Fibroblast of skin of right quadriceps (primary cell): ENCODE results near the gene ACD.

Experiments
- DNase-seq: peaks from one replicate; pipeline ENCODE4 v3.0.0-alpha.2; 2013

ACD gene

DNA sequence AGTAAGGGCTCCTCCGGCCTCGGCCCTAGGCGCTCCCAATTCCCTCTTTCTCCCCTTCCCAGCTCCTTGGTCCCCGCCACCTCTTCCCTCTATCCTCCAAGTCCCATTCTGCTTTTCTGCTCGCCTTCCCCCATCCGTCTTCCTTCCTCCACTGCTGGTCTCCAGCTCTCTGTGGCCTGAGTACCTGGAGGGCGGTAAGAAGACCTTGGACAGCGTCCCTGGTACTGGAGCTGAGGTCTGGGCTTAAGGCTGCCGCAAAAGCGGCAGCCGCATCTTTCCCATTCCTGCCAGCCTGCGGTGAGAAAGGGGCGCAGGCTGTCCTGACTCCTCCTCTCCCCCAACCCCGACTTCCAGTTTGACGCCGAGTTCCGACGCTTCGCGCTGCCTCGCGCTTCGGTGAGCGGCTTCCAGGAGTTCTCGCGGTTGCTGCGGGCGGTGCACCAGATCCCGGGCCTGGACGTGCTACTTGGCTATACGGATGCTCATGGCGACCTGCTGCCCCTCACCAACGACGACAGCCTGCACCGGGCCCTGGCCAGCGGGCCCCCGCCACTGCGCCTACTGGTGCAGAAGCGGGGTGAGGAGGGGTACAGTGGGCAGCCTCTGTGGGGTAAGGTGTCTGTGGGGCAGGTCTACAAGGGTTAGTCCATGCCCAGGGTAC, 1.2 kb upstream of the ACD start:
- DNase-seq = peak; percentile 23

DNA sequence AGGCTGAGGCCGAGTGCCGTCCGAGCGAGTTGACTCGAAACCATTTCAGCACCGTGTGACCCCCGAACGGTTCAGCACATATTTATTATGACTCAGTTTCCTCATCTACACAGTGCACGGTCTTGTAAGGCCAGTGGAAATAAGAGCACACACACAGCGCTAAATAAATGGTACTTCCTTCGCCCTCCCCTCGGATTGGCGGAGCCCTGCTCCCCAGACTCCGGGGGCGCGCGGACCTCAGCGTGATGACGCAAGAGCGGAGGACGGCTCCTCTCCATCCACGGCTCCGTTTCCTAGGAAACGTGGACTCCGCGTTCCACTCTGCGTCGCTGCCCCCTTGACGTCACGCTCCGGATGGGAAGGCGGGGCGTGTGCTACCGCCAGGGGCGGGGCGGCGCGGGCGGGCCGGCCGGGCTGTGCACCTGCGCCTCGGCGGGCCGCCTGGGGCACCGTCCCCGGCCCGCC, 536 bp upstream of the ACD start, which contains the start of gene PARD6A:
Gene PARD6A, plus strand, starts transcription at position 397 of the 465 bp plus-strand sequence. CDS start 79 bp downstream, outside the sequence.
- peak; percentile 96 for DNase-seq

DNA sequence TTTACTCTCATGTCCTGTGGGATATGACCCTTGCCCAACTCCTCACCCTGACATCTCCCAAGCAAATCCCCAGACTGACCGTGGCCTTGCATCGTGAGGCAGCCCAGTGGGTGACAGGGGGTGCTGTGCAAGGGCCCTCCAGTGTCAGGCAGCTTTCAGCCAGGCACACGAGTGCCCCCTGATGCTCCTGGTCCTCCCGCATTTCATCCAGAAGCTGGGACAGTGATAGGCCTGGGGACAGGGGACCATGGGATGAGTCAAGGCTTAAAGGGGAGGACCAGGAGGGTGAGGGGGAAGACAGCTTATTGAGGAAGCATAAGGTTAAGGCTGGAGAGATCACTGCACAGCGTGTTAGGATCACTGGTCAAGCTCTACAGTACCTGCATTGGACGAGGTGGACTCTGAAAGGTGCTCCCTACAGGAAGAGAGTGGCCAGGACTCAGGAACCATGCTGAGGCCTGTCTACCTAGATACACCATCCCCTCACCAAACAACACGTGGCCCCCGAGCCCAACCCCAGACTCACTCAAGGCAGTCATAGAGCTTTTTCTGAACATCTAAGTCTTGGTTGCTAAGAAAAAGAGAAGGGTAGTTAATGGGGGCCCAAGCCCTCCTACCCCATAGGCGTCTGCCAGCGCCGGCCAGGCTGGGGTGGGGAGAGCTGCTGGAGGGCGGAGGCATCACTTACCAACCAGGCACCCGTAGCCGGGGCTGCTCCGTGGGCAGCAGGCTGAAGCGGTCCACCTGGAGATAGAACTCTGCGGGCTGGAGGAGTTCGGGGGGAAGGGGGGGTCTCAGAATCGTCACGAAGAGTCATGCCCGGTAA, 998 bp downstream of the ACD start:
- DNase-seq = no peak

DNA sequence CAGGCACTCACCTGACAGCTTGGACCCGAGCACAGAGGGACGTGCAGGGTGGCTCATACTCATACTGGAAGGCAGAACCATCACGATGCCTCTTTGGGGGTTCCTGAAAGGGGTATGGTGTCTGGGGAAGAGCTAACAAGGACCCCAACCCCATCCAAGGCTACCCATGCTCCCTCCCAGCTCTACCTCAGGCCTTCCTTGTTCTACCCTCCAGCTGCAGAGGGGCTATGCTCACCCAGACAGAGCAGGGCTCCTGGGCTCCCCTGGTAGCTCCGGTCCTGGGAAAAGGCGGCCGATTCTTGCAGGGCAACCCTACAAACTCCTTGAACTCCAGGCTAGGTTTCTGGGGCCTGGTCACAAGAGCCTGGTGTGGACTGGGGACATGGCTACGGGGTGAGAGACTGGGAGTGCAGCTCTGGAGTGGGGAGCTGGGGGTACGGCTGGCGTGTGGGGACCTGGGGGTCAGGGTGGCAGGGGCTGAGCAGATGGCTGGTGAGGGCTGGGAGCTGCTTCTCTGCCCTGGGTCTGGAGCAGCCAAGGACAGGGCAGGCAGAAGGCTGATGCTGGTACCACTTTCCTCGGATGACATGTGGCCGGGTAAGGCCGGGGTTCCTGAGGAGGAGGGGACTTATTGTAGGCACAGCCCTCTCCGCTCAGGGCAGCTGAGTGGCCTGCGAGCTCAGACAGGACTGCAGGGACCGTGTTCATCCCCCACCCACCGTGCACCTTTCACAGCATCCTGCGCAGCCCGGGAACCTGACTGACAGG, 2.1 kb downstream of the ACD start:
- no peak for DNase-seq

DNA sequence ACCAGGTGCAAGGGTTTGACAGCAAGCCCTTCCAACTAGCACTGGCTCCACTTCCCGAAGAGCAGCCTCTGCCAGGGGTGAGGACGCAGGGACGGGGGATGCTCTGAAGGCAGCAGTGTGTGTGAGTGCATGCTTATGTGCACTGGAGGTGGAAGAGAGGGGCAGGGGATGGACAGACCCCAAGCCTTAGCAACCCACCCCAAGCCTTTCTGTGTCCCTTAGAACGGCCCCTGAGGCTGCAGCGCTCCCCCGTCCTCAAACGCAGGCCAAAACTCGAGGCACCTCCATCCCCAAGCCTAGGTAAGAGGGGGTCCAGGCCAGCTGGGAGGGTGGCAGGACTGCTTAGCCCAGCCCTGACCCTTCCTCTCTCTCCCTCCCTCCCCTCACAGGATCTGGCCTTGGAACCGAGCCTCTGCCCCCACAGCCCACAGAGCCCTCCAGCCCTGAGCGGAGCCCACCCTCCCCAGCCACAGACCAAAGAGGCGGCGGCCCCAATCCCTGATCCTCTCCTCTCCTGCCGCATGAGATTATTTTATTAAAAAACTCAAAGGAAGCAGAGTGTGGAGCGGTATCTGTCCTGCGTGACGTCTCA, 2.9 kb downstream of the ACD start:
- DNase-seq = no peak

DNA sequence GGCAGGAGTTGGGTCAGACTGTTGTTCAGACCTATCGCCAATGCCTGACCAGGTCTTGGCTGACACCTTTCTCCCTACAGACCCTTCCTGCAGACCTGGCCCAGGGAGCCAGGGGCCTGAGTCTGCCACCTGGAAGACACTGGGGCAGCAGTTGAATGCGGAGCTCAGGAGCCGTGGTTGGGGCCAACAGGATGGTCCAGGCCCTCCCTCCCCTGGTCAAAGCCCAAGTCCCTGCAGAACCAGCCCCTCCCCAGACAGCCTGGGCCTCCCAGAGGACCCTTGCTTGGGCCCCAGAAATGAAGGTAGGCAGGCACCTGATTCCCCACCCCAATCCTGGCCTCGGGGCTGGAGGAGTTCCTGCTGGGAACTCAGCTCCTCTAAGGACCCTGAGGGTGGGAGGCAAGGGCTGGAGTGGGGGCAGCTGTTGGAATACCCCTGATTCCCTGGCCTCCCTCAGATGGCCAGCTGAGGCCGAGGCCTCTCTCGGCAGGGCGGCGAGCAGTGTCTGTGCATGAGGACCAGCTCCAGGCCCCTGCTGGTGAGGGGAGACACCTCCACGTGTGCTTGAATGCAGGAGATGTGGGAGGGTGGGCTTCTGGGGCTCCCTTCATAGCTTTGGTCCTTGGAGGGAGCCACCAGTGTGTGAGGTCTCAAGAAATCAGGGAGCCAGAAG, 3.6 kb downstream of the ACD start:
- no peak for DNase-seq

DNA sequence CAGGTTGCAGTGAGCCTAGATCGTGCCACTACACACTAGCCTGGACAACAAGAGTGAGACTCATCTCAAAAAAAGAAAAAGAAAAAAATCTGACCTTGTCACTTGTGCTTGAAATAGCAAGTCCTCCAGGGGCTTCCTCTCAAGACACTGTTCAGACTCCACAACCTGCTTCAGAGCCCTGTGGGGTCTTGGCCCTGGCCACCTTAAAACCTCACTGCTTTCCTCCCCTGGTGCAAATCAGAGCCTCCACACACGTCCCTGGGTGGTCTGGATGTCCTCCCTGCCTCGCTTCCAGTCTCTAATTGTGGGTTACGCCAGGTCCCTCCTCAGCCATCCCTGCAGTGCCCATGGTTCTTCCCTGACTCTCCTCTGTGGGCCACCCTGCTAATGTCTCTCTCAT, 4.7 kb downstream of the ACD start:
- DNase-seq = no peak

DNA sequence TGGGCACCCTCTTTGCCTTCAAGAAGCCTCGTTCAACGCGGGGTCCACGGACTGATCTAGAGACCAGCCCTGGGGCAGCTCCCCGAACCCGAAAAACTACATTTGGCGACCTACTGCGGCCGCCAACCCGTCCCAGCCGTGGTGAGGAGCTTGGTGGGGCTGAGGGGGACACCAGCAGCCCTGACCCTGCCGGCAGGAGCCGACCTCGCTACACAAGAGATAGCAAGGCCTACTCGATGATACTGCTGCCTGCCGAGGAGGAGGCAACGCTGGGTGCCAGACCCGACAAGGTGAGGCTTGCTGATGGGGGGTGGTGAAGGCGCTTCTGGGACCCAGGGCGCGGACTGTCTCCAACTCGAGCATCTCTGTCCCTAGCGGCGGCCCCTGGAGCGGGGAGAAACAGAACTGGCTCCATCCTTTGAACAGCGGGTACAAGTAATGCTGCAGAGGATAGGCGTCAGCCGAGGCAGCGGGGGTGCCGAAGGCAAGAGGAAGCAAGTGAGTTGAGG, 5.6 kb downstream of the ACD start:
- DNase-seq = no peak

DNA sequence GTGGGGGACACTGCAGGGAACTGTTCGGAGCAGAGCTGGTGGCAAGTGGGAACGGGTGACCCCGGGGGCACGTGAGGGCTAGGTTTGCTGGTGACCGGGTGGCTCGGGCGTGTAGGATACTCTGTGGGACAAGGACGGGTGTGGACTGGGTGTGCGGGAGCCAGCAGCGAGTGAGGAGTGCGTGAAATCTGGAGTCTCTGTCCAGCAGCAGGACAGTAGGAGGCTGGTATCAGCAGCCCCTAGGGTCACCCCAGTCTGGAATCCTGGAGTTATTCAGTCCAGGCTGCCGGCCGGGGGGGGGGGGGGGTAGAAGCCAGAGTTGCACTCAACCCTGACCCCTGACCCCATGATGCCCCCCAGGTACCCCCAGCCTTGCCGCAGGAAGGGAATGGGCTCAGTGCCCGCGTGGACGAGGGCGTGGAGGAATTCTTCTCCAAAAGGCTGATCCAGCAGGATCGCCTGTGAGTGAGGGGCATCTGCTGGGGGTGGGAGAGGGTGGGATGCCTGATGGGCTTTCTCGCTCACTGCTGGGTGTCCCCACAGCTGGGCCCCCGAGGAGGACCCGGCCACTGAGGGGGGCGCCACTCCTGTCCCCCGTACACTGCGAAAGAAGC, 6.2 kb downstream of the ACD start:
- no peak for DNase-seq

DNA sequence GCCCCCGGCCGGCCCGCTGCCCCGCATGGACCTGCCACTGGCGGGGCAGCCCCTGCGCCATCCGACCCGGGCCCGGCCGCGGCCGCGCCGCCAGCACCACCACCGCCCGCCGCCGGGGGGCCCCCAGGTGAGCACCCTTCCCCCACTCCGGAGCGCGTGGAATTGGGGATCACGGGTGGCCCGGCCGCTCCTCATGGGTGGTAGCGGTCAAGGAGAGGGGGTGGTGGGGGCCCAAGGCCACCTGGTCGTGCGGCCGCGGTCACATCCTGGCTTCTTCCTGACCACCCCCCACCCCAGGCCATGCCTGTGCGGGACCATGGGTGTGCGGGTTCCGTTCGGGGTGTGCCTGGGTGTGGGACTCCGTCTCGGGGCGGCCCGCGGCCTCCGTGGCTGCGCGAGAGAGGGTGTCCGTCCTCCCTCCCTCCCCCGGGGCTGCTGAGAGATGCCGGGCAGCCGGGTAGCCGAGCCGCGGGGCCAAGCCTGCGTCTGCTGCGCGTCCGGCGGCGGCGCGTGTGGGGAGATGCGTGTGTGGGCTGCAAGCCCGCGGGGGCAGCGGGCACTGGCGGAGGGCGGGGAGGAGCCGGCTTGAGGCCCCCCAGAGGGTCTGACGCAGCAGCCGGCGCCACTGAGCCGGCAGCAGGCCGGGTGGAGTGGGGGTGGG, 6.8 kb downstream of the ACD start:
- DNase-seq = peak; percentile 28

DNA sequence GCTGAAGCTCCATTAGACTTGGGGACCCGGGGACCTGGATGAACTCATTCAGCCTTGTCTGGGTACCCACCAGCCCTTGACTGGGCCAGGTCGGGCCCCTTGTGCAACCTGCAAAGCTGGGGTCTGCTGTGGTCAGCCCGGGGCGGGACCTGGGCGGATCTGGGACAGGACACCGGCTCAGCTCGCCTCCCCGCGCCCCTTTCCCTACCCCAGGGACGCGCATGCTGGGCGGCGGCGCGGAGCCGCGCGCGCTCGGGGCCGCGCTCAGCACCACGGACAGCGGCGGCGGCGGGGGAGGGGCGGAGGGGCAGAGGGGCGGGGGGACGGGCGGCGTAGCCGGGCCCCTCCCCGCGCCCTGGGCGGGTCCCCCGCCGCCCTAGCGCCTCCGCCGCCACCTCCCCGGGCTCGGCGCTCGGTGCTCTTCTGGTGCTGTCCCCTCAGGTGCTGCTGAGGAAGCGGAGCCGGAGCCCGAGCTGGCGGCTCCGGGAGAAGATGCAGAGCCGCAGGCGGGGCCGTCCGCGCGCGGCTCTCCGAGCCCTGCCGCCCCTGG, 7.4 kb downstream of the ACD start:
- DNase-seq = peak; percentile 27

DNA sequence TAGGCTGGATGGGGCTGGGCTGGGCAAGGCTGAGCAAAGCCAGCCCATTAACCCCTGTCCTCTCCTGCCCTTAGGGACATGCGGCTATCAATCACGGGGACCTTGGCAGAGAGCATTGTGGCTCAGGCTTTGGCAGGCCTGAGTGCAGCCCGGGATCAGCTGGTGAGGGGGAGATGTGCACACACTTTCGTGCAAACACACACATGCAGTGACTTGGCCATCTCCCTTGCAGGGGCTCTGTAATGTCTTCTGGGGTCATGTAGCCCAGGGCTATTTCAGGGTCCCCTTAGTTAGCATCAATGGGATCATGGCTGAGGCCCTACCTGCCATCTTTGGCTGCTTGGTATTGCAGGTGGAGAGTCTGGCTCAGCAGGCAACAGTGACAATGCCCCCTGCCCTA, 8.2 kb downstream of the ACD start:
- no peak for DNase-seq

DNA sequence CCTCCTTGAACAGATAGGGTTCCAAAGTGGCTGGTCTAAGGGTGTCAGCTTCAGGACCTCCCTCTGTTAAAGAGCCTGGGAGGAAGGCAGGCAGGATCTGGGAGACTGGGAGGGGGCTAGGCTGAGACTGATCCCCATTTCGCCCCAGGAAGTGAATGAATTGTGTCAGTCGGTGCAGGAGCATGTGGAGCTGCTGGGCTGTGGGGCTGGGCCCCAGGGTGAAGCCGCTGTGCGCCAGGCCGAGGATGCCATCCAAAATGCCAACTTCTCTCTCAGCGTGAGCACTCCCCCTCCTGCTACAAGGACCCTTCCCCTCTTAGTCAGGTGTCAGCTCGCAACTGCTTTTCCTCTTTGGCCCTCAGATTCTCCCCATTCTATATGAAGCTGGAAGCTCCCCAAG, 9.0 kb downstream of the ACD start:
- no peak for DNase-seq

DNA sequence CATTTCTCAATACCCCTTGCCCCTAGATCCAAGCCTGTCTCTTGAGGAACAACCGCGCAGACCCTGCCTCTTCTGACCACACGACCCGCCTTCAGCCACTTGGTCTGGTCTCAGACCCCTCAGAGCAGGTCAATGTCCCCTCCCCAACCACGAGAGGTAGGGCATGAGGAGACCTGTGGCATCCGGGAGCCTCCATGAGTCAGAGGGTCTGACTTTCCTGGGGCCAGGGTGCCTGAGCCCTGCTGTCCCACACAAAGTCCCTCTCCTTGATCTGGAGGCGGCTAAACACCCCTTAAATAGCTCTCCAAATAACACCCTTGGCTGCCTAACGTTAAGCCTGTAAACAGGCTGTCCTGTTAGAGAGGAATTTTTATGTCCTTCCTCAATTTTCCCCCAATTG, 10.0 kb downstream of the ACD start:
- DNase-seq = no peak

DNA sequence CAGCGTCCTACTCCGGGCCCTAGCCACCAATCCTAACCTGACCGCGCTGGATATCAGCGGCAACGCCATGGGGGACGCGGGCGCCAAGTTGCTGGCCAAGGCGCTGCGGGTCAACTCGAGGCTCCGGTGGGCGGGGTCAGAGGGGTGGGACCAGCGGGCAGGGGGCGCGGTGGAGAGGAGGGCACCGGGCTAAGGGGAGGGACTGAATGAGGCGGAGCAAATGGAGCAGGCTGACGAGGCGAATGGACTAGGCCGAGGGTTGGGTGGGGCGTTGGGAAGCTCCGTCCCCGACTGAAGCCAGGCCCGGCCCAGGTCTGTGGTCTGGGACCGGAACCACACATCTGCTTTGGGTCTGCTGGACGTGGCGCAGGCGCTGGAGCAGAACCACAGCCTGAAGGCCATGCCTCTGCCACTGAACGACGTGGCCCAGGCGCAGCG, 10.5 kb downstream of the ACD start:
- no peak for DNase-seq

DNA sequence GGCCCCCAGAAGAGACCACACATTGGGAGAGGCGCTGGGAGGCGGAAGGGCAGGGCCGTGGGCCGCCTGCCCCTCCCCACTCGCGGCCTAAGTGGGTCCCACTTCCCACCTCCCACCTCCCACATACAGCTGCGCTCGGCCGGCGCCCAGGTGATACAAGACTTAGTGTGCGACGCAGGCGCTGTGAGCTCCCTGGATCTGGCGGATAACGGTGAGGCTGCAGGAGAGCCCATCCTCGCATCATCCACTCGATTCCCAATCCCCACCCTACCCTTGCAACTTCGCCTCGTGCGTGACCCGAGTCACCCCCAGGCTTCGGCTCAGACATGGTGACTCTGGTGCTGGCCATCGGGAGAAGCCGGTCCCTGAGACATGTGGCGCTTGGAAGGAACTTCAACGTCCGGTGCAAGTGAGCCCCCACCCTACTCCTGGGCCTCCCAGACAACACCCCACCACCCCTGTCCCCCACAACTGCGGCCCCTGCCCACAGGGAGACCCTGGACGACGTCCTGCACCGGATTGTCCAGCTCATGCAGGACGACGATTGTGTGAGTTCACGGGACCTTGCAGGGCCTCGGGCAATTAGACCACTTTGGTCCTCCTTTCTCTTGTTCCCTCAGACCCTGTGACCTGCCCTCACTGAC, 11.2 kb downstream of the ACD start:
- DNase-seq = no peak

DNA sequence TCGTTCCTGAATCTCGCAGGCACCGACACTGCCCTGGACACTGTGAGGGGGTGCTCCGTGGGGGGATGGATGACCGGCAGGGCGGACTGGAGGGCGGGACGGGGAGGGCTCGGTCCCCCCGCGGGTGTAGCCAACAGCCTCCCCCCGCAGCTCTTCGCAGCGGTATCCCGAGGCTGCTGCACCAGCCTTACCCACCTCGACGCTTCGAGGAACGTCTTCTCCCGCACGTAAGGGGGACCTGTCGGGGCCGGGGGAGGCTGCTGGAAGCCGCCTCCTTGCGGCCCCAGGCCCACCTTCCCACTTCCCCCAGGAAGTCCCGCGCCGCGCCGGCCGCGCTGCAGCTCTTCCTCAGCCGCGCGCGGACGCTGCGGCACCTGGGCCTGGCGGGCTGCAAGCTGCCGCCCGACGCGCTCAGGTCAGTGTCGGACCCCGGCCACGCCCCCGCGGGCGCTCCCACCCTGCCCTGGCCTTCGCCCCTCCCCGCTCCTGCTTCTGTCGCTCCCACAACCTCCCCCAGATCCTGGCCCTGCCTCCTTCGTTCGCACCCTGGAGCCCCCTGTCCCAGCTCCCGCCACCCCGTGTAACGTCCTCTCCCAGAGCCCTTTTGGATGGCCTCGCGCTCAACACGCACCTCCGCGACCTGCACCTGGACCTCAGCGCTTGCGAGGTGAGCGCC, 11.8 kb downstream of the ACD start:
- DNase-seq = no peak

DNA sequence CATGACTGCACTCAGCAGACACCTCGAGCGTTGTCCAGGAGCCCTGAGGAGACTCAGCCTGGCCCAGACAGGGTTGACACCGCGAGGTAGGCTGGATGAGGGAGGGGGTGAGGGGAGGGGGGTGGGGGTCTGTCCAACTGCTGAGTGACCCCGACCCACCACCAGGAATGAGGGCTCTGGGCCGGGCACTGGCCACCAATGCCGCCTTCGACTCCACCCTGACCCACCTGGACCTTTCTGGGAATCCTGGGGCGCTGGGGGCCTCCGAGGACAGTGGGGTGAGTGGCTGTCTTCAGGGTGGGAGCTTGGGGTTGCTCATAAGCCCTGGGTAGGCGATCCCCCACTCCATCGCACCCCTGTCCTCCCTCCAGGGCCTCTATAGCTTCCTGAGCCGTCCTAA, 12.4 kb downstream of the ACD start:
- no peak for DNase-seq

DNA sequence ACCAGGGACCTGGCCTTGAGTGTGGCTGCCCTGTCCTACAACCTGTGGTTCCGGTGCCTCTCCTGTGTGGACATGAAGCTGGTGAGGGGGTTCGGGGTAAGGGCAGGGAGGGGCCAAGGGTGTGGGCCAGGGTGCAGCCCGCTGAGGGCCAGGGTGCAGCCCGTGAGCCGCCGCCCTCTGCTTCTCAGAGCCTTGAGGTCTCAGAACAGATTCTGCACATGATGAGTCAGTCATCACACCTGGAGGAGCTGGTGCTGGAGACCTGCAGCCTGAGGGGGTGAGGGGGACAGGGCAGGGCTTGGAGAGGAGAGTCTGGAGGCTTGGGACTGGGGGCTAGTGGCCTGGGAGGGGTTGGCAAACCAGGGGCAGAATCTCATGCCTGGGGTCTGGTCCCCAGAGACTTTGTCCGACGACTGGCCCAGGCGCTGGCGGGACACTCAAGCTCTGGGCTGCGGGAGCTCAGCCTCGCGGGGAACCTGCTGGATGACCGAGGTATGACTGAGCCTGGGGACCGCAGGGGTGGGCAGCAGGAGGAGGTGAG, 12.9 kb downstream of the ACD start:
- DNase-seq = no peak
